ENCODE measurements around the gene GALNT2.

DNA sequence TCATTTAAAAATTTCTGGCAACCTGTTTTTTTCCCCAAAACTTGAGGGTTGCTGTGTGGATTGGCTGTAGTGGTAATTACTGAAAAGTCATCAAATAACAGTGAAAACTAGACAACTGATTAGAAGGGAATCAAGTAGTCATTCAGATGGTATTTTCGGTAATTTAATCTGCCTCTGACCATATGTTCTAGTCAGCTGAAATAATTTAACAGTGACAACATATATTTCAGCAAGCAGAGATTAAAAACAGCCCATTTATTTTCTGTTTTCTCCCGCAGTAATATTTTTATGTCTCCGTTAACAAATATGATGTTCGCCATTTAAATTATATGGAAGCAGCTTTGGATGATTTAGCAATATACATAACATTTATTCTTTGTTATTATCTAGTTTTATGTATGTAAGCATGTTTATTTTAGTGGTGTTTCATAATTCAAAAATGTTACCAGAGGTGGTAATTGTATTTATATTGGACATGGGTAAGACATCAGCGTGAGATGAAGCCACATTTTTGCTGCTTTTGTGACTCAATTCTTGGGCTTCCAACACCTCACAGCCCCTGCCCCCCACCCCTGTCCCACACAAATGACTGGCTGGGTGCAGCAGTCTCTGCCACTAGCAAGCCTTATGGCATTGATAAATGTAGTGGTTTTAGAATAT lies 104.4 kb downstream of the GALNT2 start:
- TF ChIP-seq, protein P1, sequence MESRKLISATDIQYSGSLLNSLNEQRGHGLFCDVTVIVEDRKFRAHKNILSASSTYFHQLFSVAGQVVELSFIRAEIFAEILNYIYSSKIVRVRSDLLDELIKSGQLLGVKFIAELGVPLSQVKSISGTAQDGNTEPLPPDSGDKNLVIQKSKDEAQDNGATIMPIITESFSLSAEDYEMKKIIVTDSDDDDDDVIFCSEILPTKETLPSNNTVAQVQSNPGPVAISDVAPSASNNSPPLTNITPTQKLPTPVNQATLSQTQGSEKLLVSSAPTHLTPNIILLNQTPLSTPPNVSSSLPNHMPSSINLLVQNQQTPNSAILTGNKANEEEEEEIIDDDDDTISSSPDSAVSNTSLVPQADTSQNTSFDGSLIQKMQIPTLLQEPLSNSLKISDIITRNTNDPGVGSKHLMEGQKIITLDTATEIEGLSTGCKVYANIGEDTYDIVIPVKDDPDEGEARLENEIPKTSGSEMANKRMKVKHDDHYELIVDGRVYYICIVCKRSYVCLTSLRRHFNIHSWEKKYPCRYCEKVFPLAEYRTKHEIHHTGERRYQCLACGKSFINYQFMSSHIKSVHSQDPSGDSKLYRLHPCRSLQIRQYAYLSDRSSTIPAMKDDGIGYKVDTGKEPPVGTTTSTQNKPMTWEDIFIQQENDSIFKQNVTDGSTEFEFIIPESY (IDR thresholded peaks at IDR 0.05; ENCODE audit: borderline replicate concordance, low read depth): no peak
- no peak for TF ChIP-seq NRF1 (IDR thresholded peaks at IDR 0.05; ENCODE audit: low read depth, low read length)
- TF ChIP-seq, protein P2, sequence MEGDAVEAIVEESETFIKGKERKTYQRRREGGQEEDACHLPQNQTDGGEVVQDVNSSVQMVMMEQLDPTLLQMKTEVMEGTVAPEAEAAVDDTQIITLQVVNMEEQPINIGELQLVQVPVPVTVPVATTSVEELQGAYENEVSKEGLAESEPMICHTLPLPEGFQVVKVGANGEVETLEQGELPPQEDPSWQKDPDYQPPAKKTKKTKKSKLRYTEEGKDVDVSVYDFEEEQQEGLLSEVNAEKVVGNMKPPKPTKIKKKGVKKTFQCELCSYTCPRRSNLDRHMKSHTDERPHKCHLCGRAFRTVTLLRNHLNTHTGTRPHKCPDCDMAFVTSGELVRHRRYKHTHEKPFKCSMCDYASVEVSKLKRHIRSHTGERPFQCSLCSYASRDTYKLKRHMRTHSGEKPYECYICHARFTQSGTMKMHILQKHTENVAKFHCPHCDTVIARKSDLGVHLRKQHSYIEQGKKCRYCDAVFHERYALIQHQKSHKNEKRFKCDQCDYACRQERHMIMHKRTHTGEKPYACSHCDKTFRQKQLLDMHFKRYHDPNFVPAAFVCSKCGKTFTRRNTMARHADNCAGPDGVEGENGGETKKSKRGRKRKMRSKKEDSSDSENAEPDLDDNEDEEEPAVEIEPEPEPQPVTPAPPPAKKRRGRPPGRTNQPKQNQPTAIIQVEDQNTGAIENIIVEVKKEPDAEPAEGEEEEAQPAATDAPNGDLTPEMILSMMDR (IDR thresholded peaks at IDR 0.05): no peak
- no peak for TF ChIP-seq TAF1 (IDR thresholded peaks at IDR 0.05; ENCODE audit: borderline replicate concordance, low read depth, low read length)
- no peak for TF ChIP-seq FOXJ3 (CRISPR knock-in tag; IDR thresholded peaks at IDR 0.05)
- no peak for TF ChIP-seq REST (IDR thresholded peaks at IDR 0.05; ENCODE audit: low read depth, low read length)
- no peak for TF ChIP-seq RFX5 (IDR thresholded peaks at IDR 0.05; ENCODE audit: low read length)
- no peak for TF ChIP-seq SIN3A (IDR thresholded peaks at IDR 0.05; ENCODE audit: borderline replicate concordance, low read depth, low read length)
- no peak for TF ChIP-seq GATA2 (CRISPR knock-in tag; IDR thresholded peaks at IDR 0.05)
- no peak for TF ChIP-seq FOSL2 (IDR thresholded peaks at IDR 0.05; ENCODE audit: borderline replicate concordance, low read depth)
- no peak for TF ChIP-seq EZH2phosphoT487 (IDR thresholded peaks at IDR 0.05; ENCODE audit: borderline replicate concordance, low read depth)
- TF ChIP-seq MAX (IDR thresholded peaks at IDR 0.05; ENCODE audit: low read depth): no peak
- TF ChIP-seq USF2 (IDR thresholded peaks at IDR 0.05; ENCODE audit: borderline replicate concordance, low read depth, low read length): no peak
- no peak for TF ChIP-seq YY1 (IDR thresholded peaks at IDR 0.05; ENCODE audit: low read depth)
